ENCODE data around the gene CAPS.
"Not testable (repeated sequence)": the region's sequence is repeated elsewhere in the genome, so short reads cannot be mapped to it uniquely, and the experiment has no call there.

CAPS gene

DNA sequence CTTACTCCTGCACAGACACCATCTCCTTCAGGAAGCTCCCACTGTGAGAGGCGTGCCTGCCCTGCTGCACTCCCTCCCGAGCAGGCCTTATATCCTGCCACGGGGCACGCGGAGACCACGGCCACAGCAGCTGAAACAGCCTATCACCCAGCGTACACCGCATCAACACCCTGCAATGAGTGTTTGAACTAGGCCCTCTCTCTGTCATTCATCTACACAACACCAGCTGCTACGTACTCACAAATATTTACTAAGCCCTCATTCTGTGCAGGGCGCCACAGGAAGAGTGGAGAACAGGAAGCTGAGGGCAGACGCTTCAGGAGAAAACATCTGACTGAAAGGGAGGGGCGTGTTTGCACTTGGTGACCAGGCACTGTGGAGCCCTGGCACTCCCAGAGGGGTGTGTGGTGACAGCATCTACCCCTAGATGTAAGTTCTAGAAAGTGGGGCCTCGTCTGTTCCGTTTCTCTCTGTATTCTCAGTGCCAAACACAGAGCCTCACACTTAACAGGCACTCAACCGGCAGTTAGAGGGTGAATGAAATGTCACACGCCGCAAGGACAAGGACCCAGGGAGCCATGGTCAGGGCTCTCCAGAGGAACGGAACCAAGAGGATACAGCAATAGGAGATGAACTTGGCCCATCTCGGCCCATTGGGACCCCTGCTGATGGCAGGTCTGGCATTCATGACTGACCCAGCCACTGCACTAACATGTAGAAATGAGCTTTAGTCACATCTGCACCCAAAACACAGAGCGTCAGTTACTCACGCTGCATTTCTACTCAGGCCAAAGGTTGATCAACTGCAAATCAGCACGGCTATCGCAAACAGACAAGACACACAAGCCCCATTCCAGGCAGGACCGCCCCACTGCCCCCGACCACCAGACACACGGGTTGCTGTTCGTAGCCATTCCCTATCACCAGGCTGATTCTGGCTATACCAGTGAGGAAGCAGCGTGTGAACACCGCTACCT lies 48.2 kb downstream of the CAPS start:
- peak overlapping the region; percentile 2 for H3K4me3 ChIP-seq (ENCODE audit: low read length)
- H3K9ac ChIP-seq (ENCODE audit: low read length): peak overlapping the region; percentile 1
- peaks cover 40% of the 10 kb centered on the region for H3K4me1 ChIP-seq (ENCODE audit: control insufficient read depth, insufficient read depth, low read length)
- no peak for DNase-seq (ENCODE audit: low read depth)
- peaks cover 6% of the 10 kb centered on the region for H3K36me3 ChIP-seq (ENCODE audit: control insufficient read depth, insufficient read depth, low read length, severe bottlenecking)
- H3K9me3 ChIP-seq (ENCODE audit: control insufficient read depth, low read length): no peaks in the 10 kb centered on the region
- no peaks in the 10 kb centered on the region for H3K27me3 ChIP-seq (replicated peaks; ENCODE audit: control insufficient read depth, insufficient read depth, low read length)

DNA sequence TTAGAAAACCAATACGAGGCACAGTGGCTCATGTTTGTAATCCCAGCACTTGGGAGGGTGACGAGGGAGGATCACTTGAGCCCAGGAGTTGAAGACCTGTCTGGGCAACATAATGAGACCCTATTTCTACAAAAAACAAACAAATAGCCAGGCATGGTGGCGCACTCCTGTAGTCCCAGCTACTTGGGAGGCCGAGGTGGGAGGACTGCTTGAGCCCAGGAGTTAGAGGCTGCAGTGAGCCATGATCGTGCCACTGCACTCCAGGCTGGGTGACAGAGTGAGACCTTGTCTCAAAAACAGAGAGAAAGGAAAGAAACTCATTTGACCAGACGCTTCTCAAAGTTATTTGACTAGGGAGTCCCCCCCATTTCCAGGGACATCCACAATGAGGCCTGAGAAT lies 49.2 kb downstream of the CAPS start:
- not testable (repeated sequence) for H3K4me3 ChIP-seq (ENCODE audit: low read length); H3K27me3 ChIP-seq (replicated peaks; ENCODE audit: control insufficient read depth, insufficient read depth, low read length); DNase-seq (ENCODE audit: low read depth); H3K36me3 ChIP-seq (ENCODE audit: control insufficient read depth, insufficient read depth, low read length, severe bottlenecking); H3K9ac ChIP-seq (ENCODE audit: low read length); H3K9me3 ChIP-seq (ENCODE audit: control insufficient read depth, low read length)
- peaks cover 49% of the 10 kb centered on the region for H3K4me1 ChIP-seq (ENCODE audit: control insufficient read depth, insufficient read depth, low read length)

- Histone ChIP-seq H3K4me3 (ENCODE audit: low read length) (no peak overlapping the region), H3K9ac (ENCODE audit: low read length) (no peak overlapping the region), H3K9me3 (ENCODE audit: control insufficient read depth, low read length) (no peaks in the 10 kb centered on the region), H3K36me3 (ENCODE audit: control insufficient read depth, insufficient read depth, low read length, severe bottlenecking) (no peaks in the 10 kb centered on the region), H3K4me1 (ENCODE audit: control insufficient read depth, insufficient read depth, low read length) (peaks cover 51% of the 10 kb centered on the region), H3K27me3 (replicated peaks; ENCODE audit: control insufficient read depth, insufficient read depth, low read length) (no peaks in the 10 kb centered on the region)
- DNase-seq (ENCODE audit: low read depth): no peak
Measured at GRCh38 chr19:5963855-5964254, 49.8 kb downstream of the CAPS start.

GRCh38 chr19:5964816-5965565 lies 50.9 kb downstream of the CAPS start:
- no peak for DNase-seq (ENCODE audit: low read depth)
- Histone ChIP-seq H3K4me1 (ENCODE audit: control insufficient read depth, insufficient read depth, low read length) (peaks cover 49% of the 10 kb centered on the region), H3K9ac (ENCODE audit: low read length) (no peak overlapping the region), H3K9me3 (ENCODE audit: control insufficient read depth, low read length) (no peaks in the 10 kb centered on the region), H3K4me3 (ENCODE audit: low read length) (no peak overlapping the region), H3K36me3 (ENCODE audit: control insufficient read depth, insufficient read depth, low read length, severe bottlenecking) (no peaks in the 10 kb centered on the region), H3K27me3 (replicated peaks; ENCODE audit: control insufficient read depth, insufficient read depth, low read length) (no peaks in the 10 kb centered on the region)
